Stimulated activated CD4-positive, alpha-beta T cell treated with anti-CD3 and anti-CD28 coated beads, Interleukin-12 subunit alpha, Interleukin-12 subunit beta, amount 100 ng/mL, for 4 hours (primary cell): ENCODE measurements around the gene DEPDC5.

Source experiments
- DNase-seq: peaks from one replicate; pipeline ENCODE4 v3.0.0-alpha.2; 2020

The DEPDC5 gene

GRCh38 chr22:31929167-31929930 lies 175.5 kb downstream of the DEPDC5 start:
- DNase-seq: no peak

GRCh38 chr22:31932863-31933262 lies 179.0 kb downstream of the DEPDC5 start:
- no peak for DNase-seq

GRCh38 chr22:31933406-31933805 lies 179.6 kb downstream of the DEPDC5 start:
- DNase-seq: no peak

DNA sequence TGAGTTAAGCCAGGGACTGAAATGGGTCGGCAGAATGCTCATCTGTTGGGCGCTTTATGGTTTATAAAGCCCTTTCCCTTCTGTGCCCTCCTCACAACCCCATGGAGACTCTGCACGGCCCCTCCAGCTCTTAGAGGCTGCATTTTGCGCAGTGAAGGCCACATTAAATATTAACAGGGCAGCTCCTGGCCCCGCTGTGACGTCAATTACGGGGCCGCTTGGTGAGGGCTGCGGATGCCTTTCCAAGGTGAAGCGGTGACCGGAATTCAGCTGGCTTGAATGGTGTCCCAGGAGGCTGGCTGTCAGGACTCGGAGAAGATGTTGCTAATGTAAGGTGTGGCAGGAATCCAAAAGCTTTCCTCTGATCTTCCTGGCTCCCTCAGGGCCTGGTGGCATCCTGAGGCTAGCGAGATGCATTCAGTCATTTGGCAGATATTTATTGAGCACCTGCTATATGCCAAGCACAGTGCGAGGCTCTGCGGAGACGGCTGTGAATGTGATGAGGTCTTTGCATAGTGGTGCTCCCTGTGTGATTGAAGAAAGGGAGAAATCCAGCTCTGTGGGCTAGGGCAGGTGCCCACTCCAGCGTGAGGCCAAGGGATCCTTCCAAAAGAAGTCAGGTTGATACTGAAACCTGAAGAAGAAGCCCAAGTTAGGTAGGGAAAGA lies 180.1 kb downstream of the DEPDC5 start:
- DNase-seq: no peak

DNA sequence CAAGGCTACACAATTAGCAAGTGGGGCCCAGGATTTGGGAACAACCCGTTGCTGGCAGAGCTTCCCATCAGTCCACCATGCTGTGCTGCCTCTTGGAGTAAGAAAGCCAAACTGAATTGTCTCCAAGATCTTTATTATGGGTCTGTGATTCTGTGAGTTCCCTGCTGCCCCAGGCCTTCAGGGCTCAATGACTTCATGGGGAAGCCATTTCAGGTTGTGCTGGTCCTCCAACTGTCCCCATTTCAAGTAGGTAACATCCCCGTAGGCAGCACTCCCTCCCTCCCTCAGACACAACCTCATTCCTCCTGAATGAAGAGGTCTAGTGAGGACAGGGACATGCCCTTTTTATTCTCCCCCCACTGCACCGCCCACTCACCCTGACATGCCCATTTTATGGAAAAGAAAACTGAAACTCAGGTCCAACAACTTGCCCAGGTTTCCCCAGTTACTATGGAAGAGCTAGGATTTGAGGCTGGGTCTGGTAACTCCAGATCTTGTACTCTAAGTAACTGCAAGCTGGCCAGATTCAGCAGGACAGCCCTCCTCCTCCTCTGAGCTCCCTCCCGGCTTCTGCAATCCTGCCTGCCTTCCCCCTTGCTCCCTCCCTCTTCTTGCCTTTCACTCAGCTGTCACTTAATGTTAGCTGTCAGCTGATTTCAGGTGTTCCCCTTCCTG lies 182.3 kb downstream of the DEPDC5 start:
- DNase-seq: no peak

DNA sequence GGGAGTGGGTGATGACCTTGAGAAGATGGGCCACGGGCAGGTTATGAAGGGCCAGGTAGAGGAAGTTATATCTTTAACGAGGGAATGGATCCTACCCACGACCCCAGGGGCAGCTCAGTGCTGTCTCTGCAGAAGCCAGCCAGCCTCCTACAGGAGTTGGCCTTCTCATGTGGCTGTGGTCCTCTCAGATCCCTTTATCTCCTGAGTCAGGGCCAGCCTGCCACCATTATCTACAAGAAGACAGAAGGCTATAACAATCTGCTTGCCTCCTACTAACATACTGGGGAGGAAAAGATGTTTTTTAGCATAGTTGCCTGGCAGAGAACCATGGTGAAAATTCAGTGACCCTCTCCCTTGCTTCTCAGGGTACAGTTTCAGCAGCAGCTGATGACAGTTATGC lies 183.5 kb downstream of the DEPDC5 start:
- no peak for DNase-seq

DNA sequence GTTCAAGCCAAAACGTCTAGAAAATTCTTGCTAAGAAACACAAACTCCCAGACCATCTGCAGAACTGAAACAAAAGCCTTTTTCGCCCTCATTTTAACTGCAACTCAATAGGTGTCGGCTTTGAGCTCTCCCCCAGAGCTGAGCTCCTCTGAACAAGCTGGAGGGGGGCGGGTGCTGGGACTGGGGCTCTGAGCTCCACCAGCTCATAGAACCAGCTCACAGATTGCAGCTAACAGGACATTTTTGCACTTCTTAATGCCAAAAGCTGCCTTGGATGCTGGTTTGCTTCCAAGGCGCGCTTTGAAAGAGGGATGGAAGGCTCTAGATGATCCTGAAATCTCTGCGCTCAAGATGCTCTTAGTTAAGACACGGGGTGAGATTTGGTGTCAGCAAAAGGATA lies 184.5 kb downstream of the DEPDC5 start:
- no peak for DNase-seq

GRCh38 chr22:31940506-31940905 lies 186.7 kb downstream of the DEPDC5 start:
- DNase-seq: no peak

DNA sequence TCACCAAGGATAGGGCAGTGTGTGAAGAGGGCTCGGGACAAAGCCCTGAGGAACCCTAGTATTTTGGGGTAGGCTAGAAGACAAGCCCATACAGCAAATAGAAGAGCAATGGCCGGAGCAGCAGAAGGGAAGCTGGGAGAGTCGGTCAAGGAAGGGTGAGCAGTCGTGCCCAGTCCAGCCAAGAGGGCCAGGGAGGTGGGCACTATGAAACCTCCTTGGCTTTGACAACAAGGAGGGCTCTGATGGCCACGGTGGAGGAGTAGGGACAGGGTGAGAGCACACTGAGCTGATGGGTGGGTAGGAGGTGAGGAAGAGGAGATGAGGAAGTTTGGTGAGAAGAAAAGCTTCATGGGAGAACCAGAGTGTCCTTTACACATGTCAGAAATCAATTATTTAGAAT lies 188.3 kb downstream of the DEPDC5 start:
- no peak for DNase-seq

- no peak for DNase-seq
Observed at GRCh38 chr22:31943206-31943977, 189.6 kb downstream of the DEPDC5 start.

DNA sequence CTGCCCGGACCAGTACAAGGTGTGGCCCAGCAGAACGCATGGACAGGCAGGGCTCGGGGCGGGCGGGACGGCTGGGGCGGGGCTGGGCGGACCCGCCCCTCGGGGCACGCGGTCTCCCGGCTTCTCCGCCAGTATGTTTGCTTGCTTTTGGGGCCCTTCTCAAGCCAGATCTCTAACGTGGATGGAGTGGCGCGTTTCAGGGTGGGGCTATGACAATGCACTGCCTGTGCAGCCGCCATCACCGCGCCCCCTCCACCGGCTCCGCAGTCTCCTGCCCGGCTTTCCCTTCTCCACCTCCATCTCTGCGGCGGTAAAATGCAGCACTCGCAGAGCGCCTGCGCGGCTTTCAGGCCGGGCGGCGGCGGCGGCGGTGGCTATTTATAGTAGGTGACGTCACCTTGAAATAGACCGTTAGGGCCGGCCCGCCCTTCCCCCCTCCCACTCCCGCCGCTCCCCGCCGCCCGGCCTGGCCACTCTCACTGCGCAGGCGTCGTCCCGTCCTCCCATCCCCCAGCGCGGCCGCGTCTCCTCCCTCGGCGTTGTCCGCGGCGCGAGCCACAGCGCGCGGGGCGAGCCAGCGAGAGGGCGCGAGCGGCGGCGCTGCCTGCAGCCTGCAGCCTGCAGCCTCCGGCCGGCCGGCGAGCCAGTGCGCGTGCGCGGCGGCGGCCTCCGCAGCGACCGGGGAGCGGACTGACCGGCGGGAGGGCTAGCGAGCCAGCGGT lies 190.3 kb downstream of the DEPDC5 start, which contains the start of gene YWHAH:
Gene YWHAH, plus strand, starts transcription at position 558 of the 722 bp plus-strand sequence. CDS start 199 bp downstream, outside the sequence.
- peak; percentile 91 for DNase-seq

- peak; percentile 30 for DNase-seq
Observed at GRCh38 chr22:31944700-31945442, 191.1 kb downstream of the DEPDC5 start.

DNA sequence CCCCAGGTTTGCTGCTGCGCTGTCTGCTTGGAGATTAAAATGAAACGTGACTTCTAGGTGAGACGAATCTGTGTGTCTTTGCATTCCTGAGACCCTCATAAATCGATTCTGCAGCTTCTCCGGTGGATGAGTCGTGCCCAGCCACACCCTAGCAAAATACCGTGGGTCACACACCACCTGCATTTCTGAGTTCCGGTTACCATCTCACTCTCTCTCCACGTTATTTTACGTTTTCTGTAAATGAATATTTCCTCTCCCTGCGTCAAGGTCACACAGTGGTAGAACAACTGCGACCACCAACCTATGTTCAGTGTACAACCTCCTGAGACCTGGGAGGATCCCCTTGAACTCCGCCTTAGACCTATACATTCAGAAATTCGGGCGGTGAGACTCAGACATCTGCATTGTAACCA lies 191.6 kb downstream of the DEPDC5 start:
- DNase-seq: no peak

DNA sequence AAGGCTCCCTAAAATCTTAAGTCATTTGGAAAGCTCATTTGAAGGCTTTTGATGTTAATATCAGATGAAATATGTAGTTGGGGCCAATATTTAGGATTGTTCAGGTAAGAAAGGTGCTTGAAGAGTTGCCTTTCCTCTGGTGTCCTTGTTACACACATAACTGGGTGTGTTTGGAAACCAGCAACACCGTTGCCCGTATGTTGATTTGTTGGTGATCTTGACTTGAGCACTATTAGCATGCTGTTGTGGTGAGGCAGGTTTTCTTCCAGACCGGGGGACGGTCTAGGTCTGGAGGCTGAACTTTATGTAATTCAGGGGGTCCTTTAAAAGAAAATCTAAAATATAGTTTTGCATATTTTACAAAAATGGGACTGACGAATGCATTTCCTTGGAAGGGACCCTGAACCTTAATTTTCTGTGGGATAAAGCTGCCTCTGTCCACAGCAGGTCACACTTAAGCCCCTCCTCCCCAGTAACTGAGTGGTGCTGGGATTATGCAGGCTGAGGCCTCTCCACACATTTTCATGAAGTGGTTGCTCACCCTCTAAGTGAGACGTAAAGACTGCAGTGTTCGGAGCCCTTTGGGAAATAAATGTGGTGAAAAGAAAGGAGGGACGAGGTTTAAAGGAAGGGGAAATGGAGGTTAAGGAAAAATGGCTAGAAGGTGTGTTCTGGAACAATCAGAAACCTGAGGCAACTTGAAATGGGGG lies 192.3 kb downstream of the DEPDC5 start:
- DNase-seq: no peak

DNA sequence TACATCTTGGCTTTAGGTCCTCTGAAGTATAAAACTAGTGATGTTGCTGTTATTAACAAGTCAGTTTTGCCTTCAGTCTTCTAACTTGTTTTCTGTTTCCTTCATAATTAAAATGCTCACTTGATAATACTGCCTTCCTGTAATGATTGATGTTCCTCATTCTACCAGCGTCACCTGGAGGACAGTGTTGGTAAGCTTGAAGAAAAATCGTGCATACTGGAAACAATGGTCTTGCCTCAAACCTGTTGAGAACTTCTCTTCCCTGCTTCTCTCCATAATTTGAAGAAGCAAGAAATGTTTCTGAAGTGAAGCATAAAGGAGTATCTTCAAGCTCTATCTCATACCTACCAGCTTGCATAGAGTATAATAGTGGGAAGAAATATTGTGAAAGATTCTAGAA lies 193.5 kb downstream of the DEPDC5 start:
- no peak for DNase-seq

DNA sequence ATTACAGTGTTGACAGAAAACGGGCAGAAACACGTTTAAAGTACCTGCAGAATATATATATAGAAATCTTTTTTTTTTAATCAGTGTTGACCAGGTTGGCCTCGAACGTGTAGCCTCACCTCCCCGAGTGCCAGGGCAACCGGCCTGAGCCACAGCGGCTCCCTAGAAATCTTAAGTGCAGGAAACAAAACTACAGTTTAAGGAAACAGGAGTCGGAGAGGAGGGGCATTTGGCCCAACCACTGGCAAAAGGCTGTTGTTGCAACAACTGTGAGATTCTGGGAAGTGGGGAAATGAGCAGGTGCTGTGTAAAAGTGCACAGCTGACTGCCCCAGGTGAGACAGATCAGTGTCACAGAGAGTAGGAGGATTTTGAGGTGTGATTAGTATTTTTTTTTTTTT lies 194.2 kb downstream of the DEPDC5 start:
- DNase-seq: no peak

DNA sequence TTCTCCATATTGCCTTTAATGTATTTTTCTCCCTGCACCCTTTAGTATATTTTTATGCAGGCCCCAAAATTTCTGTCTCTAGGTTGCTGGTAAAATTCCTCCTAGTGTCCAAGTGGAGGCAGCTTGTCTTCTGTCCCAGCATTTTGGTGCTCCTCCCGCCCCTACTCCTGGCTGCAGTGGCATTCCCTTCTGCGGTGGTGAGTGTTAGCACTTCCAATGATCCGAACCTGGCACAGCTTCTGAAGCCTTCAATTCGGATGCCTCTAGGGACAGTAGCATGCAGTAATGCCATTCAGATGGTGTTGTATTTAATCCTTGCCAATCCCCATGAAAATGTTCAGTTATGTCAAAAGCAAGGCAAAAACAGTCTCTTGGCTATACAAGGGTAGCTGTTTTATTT lies 196.4 kb downstream of the DEPDC5 start:
- DNase-seq: no peak

GRCh38 chr22:31951194-31952093 lies 197.6 kb downstream of the DEPDC5 start:
- no peak for DNase-seq

DNA sequence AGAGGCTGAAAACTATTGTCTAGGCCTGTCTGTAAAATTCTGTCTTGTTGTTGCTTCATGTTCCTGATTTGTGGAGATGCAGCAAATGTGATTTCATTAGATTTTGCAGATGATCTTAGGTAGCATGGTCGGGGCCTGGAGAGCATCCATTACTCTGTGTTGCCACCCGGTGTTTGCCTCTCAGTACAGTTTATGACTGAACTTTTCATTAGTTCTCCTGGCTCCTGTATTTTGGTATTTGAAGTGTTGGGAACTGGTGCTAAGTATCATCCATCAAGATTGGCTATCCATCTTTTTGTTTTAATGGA lies 198.2 kb downstream of the DEPDC5 start:
- no peak for DNase-seq

- DNase-seq: no peak
Observed at GRCh38 chr22:31952472-31952871, 198.7 kb downstream of the DEPDC5 start.
